Activated T-helper 17 cell treated with anti-CD3 and anti-CD28 coated beads, Interleukin-2, amount 50 U/mL, for 72 hours (primary cell): ENCODE results near the gene TTLL11. TPM values are rescaled to one million over a fixed set of nuclear protein-coding genes. Genes with fewer than 3 reads are reported as not detected.

ENCODE experiments used
- ATAC-seq: fragments of 150-1000 bp; cut with Tn5 transposase; replicated peaks from 2 replicates; pipeline ENCODE4 v1.10.0; 2021; ENCODE audit warnings: mild to moderate bottlenecking, moderate library complexity
- H3K27ac Mint-ChIP-seq: one replicate; pipeline ENCODE4 v1.8.0; 2022; ENCODE audit warnings: mixed read lengths
- H3K27me3 Mint-ChIP-seq: one replicate; pipeline ENCODE4 v1.8.0; 2022; ENCODE audit warnings: mixed read lengths
- H3K36me3 Mint-ChIP-seq: one replicate; pipeline ENCODE4 v1.8.0; 2022; ENCODE audit warnings: low read depth, mild to moderate bottlenecking, mixed read lengths
- H3K4me1 Mint-ChIP-seq: one replicate; pipeline ENCODE4 v1.8.0; 2022; ENCODE audit warnings: mixed read lengths
- H3K4me3 Mint-ChIP-seq: one replicate; pipeline ENCODE4 v1.8.0; 2022; ENCODE audit warnings: mild to moderate bottlenecking, mixed read lengths
- H3K9me3 Mint-ChIP-seq: one replicate; pipeline ENCODE4 v1.8.0; 2022; ENCODE audit warnings: mixed read lengths
- total RNA-seq, 2 donors: library from RNA; stranded (reverse); gene quantifications; one replicate each; pipeline ENCODE4 v1.2.3, GENCODE V29; 2022

The TTLL11 gene
- total RNA-seq, 2 donors from 2014 or later = 2.6 to 3.9 TPM

GRCh38 chr9:121831869-121832268 lies 261.2 kb downstream of the TTLL11 start:
- Mint-ChIP-seq H3K4me3 (no peak overlapping the region), H3K9me3 (no peaks in the 10 kb centered on the region), H3K4me1 (no peaks in the 10 kb centered on the region), H3K36me3 (no peaks in the 10 kb centered on the region), H3K27me3 (no peaks in the 10 kb centered on the region), H3K27ac (no peak overlapping the region)
- no peak for ATAC-seq

- no peak overlapping the region for H3K27ac Mint-ChIP-seq
- no peak for ATAC-seq
- H3K27me3 Mint-ChIP-seq = no peaks in the 10 kb centered on the region
- H3K4me1 Mint-ChIP-seq = no peaks in the 10 kb centered on the region
- H3K4me3 Mint-ChIP-seq = no peak overlapping the region
- H3K36me3 Mint-ChIP-seq = no peaks in the 10 kb centered on the region
- no peaks in the 10 kb centered on the region for H3K9me3 Mint-ChIP-seq
These were observed 262.5 kb downstream of the TTLL11 start for GRCh38 chr9:121830441-121831140.

GRCh38 chr9:121827251-121827967 lies 265.7 kb downstream of the TTLL11 start:
- H3K9me3 Mint-ChIP-seq = no peaks in the 10 kb centered on the region
- no peaks in the 10 kb centered on the region for H3K27me3 Mint-ChIP-seq
- no peak overlapping the region for H3K27ac Mint-ChIP-seq
- H3K4me1 Mint-ChIP-seq = no peaks in the 10 kb centered on the region
- H3K4me3 Mint-ChIP-seq = no peak overlapping the region
- no peaks in the 10 kb centered on the region for H3K36me3 Mint-ChIP-seq
- ATAC-seq = no peak

- no peak for ATAC-seq
- Mint-ChIP-seq H3K4me1 (no peaks in the 10 kb centered on the region), H3K36me3 (no peaks in the 10 kb centered on the region), H3K9me3 (no peaks in the 10 kb centered on the region), H3K4me3 (no peak overlapping the region), H3K27ac (no peak overlapping the region), H3K27me3 (no peaks in the 10 kb centered on the region)
These were observed 266.4 kb downstream of the TTLL11 start for GRCh38 chr9:121826711-121827110.

- Mint-ChIP-seq H3K9me3 (no peaks in the 10 kb centered on the region), H3K27me3 (no peaks in the 10 kb centered on the region), H3K4me3 (no peak overlapping the region), H3K36me3 (no peaks in the 10 kb centered on the region), H3K4me1 (no peaks in the 10 kb centered on the region), H3K27ac (no peak overlapping the region)
- ATAC-seq = no peak
These were observed 267.9 kb downstream of the TTLL11 start for GRCh38 chr9:121825031-121825691.

GRCh38 chr9:121824651-121825030 lies 268.5 kb downstream of the TTLL11 start:
- no peaks in the 10 kb centered on the region for H3K36me3 Mint-ChIP-seq
- no peak overlapping the region for H3K27ac Mint-ChIP-seq
- no peaks in the 10 kb centered on the region for H3K4me1 Mint-ChIP-seq
- no peak overlapping the region for H3K4me3 Mint-ChIP-seq
- H3K27me3 Mint-ChIP-seq = no peaks in the 10 kb centered on the region
- no peak for ATAC-seq
- H3K9me3 Mint-ChIP-seq = no peaks in the 10 kb centered on the region

- Mint-ChIP-seq H3K27ac (no peak overlapping the region), H3K9me3 (no peaks in the 10 kb centered on the region), H3K4me1 (no peaks in the 10 kb centered on the region), H3K27me3 (no peaks in the 10 kb centered on the region), H3K36me3 (no peaks in the 10 kb centered on the region), H3K4me3 (no peak overlapping the region)
- ATAC-seq = no peak
These were observed 269.5 kb downstream of the TTLL11 start for GRCh38 chr9:121823451-121824169.

GRCh38 chr9:121822093-121823085 lies 270.7 kb downstream of the TTLL11 start:
- Mint-ChIP-seq H3K36me3 (no peaks in the 10 kb centered on the region), H3K27ac (peak overlapping the region; percentile 46), H3K4me3 (peak overlapping the region; percentile 26), H3K4me1 (no peaks in the 10 kb centered on the region), H3K27me3 (no peaks in the 10 kb centered on the region), H3K9me3 (no peaks in the 10 kb centered on the region)
- peak; percentile 57 for ATAC-seq

GRCh38 chr9:121821326-121821725 lies 271.8 kb downstream of the TTLL11 start:
- no peaks in the 10 kb centered on the region for H3K36me3 Mint-ChIP-seq
- H3K27me3 Mint-ChIP-seq = no peaks in the 10 kb centered on the region
- H3K27ac Mint-ChIP-seq = peak overlapping the region; percentile 46
- no peaks in the 10 kb centered on the region for H3K4me1 Mint-ChIP-seq
- no peak overlapping the region for H3K4me3 Mint-ChIP-seq
- H3K9me3 Mint-ChIP-seq = no peaks in the 10 kb centered on the region
- ATAC-seq = no peak

- Mint-ChIP-seq H3K9me3 (no peaks in the 10 kb centered on the region), H3K27me3 (no peaks in the 10 kb centered on the region), H3K36me3 (no peaks in the 10 kb centered on the region), H3K4me3 (no peak overlapping the region), H3K27ac (no peak overlapping the region), H3K4me1 (no peaks in the 10 kb centered on the region)
- no peak for ATAC-seq
These were observed 272.7 kb downstream of the TTLL11 start for GRCh38 chr9:121820286-121821005.

- peak; percentile 19 for ATAC-seq
- no peak overlapping the region for H3K4me3 Mint-ChIP-seq
- no peak overlapping the region for H3K27ac Mint-ChIP-seq
- H3K9me3 Mint-ChIP-seq = no peaks in the 10 kb centered on the region
- no peaks in the 10 kb centered on the region for H3K27me3 Mint-ChIP-seq
- H3K36me3 Mint-ChIP-seq = no peaks in the 10 kb centered on the region
- H3K4me1 Mint-ChIP-seq = no peaks in the 10 kb centered on the region
These were observed 273.5 kb downstream of the TTLL11 start for GRCh38 chr9:121819428-121820231.

GRCh38 chr9:121818841-121819427 lies 274.2 kb downstream of the TTLL11 start:
- Mint-ChIP-seq H3K27me3 (no peaks in the 10 kb centered on the region), H3K36me3 (no peaks in the 10 kb centered on the region), H3K9me3 (no peaks in the 10 kb centered on the region), H3K27ac (no peak overlapping the region), H3K4me1 (no peaks in the 10 kb centered on the region), H3K4me3 (no peak overlapping the region)
- no peak for ATAC-seq
